Spleen (tissue), 11 donors: ENCODE results near the gene ZNF177. TPM values are rescaled to one million over a fixed set of nuclear protein-coding genes. Genes with fewer than 3 reads are reported as not detected.
A peak's percentile ranks its signal among the peaks of the same experiment; 100 is the strongest.

Source experiments
- DNase-seq: peaks from one replicate; pipeline ENCODE4 v3.0.0-alpha.2; 2020
- H3K27ac ChIP-seq, 8 donors: fragments of 200-600 bp; sonication (generic) in 7 of 8; 1 replicate in 4 of 8; 2 replicates in 4 of 8; pipeline versions ENCODE4 v1.5.0 to v1.8.0; 2016 to 2021; ENCODE audit warnings: inconsistent platforms in 4 of 8, mild to moderate bottlenecking in 4 of 8, moderate library complexity in 1 of 8
- H3K27me3 ChIP-seq, 7 donors: fragments of 200-600 bp; sonication (generic) in 6 of 7; replicated peaks in 1 of 7; 1 replicate in 4 of 7; 2 replicates in 3 of 7; pipeline versions ENCODE4 v1.5.0 to v1.8.0; 2016 to 2021; ENCODE audit warnings: inconsistent platforms in 3 of 7, mild to moderate bottlenecking in 1 of 7
- H3K36me3 ChIP-seq, 6 donors: fragments of 200-600 bp; sonication (generic) in 5 of 6; 1 replicate in 4 of 6; 2 replicates in 2 of 6; pipeline versions ENCODE4 v1.5.0 to v1.8.0; 2016 to 2021; ENCODE audit warnings: inconsistent platforms in 2 of 6
- H3K4me1 ChIP-seq, 6 donors: fragments of 200-600 bp; sonication (generic) in 5 of 6; 1 replicate in 3 of 6; 2 replicates in 3 of 6; pipeline versions ENCODE4 v1.5.0 to v1.8.0; 2016 to 2021; ENCODE audit warnings: inconsistent platforms in 3 of 6
- H3K4me3 ChIP-seq, 8 donors: fragments of 200-600 bp; sonication (generic) in 7 of 8; 1 replicate in 4 of 8; 2 replicates in 4 of 8; pipeline versions ENCODE4 v1.5.0 to v1.8.0; 2016 to 2021; ENCODE audit warnings: inconsistent platforms in 4 of 8, mild to moderate bottlenecking in 4 of 8, moderate library complexity in 2 of 8
- H3K9me3 ChIP-seq, 8 donors: fragments of 200-600 bp; sonication (generic) in 7 of 8; 1 replicate in 4 of 8; 2 replicates in 4 of 8; pipeline versions ENCODE4 v1.5.0 to v1.8.0; 2016 to 2021; ENCODE audit warnings: inconsistent platforms in 4 of 8
- CTCF ChIP-seq, 11 experiments: fragments of 200-600 bp in 7 of 11; fragments of 450-650 bp in 4 of 11; sonication (generic) in 4 of 11; IDR thresholded peaks in 8 of 11; conservative IDR thresholded peaks in 3 of 11; 1 replicate in 7 of 11; 2 replicates in 4 of 11; pipeline versions ENCODE4 v1.4.0 to v1.8.0; 2016 to 2021; ENCODE audit warnings: antibody characterized with exemption in 11 of 11, inconsistent platforms in 4 of 11, mild to moderate bottlenecking in 1 of 11
- POLR2A ChIP-seq, 3 donors: fragments of 450-650 bp; IDR thresholded peaks; one replicate each; pipeline ENCODE4 v1.5.1; 2017; ENCODE audit warnings: antibody characterized with exemption in 3 of 3, mild to moderate bottlenecking in 1 of 3
- POLR2AphosphoS5 ChIP-seq, 3 donors: sonication (generic); formaldehyde crosslinking; IDR thresholded peaks; one replicate each; pipeline ENCODE4 v1.5.1; 2017; ENCODE audit warnings: antibody characterized with exemption in 3 of 3
- WGBS, 5 donors: extraction: QIAGEN DNeasy Blood & Tissue Kit in 3 of 5; methylation state at CpG; one replicate each; pipeline versions ENCODE4 v1.1.5 to v1.1.7; 2013 to 2018; 5-methylcytosine and 5-hydroxymethylcytosine counted together
- intact Hi-C: fragments of 100-400 bp; cut with DNase I; formaldehyde crosslinking; loops from one replicate; pipeline ENCODE4 v1.15.0; 2023; ENCODE audit warnings: low total_unique reads
- polyA plus RNA-seq, 3 donors: library from polyadenylated mRNA; stranded (reverse); fragments of 200-250 nt; gene quantifications; one replicate each; pipeline ENCODE4 v1.2.1, GENCODE V29; 2013
- total RNA-seq, 7 donors: library from RNA; depleted of rRNA in 3 of 7; stranded (reverse); fragments of >200 nt in 3 of 7; fragmentation: NEBNext Ultra II Directional in 4 of 7; extraction: Animal tissue kit (Norgen Biotek cat#: 25700) in 4 of 7; gene quantifications; one replicate each; pipeline versions ENCODE4 v1.1.0 to v1.2.1, GENCODE V29; 2016 to 2021
- donor health status: healthy with polysubstance abuse.
- donor health status: DM: no; HTN: no; CAD: no; lungs with moderate emphysema.
- donor health status: DM: no; HTN: no; CAD: no.
- donor health status: Bipolar disorder and iron deficiency.
- donor health status: healthy.
- donor health status: DM: no; HTN: no; CAD: no.
- donor health status: DM: yes; HTN: yes; CAD: no.

The ZNF177 gene
- total and polyA plus RNA-seq, 10 donors = 1.1 to 5.2 (median 2.6) TPM

- H3K9me3 ChIP-seq = peaks cover 29 to 100% (median 100%) of the 10 kb centered on the region in 8 donors
- H3K27ac ChIP-seq = no peak overlapping the region
- no peak for DNase-seq
- intact Hi-C loops = no loop called here
- 59 to 67% (median 66%) methylated on average over 5 of the region's 5 CpGs for WGBS, 5 donors
- H3K36me3 ChIP-seq = peaks cover 0 to 16% (median 6%) of the 10 kb centered on the region in 6 donors
- H3K27me3 ChIP-seq = no peaks in the 10 kb centered on the region
- peak overlapping the region in 2 of 8 donors; percentile 58 to 73 for H3K4me3 ChIP-seq
- no peak for TF ChIP-seq POLR2A (IDR thresholded peaks at IDR 0.05)
- no peak for TF ChIP-seq CTCF (IDR thresholded peaks at IDR 0.05 in 8 of 11, conservative IDR thresholded peaks at IDR 0.05 in 3 of 11)
- TF ChIP-seq POLR2AphosphoS5 (IDR thresholded peaks at IDR 0.05) = no peak
- peaks cover 0 to 14% (median 4%) of the 10 kb centered on the region in 6 donors for H3K4me1 ChIP-seq
These were observed 45.0 kb downstream of the ZNF177 start for GRCh38 chr19:9407827-9408226.

GRCh38 chr19:9413240-9413954 lies 50.6 kb downstream of the ZNF177 start:
- no peaks in the 10 kb centered on the region for H3K27me3 ChIP-seq
- DNase-seq = no peak
- no peak overlapping the region for H3K27ac ChIP-seq
- TF ChIP-seq CTCF (IDR thresholded peaks at IDR 0.05 in 8 of 11, conservative IDR thresholded peaks at IDR 0.05 in 3 of 11) (no peak), POLR2AphosphoS5 (IDR thresholded peaks at IDR 0.05) (no peak), POLR2A (IDR thresholded peaks at IDR 0.05) (no peak)
- H3K36me3 ChIP-seq = peaks cover 47 to 69% (median 61%) of the 10 kb centered on the region in 6 donors
- no peaks in the 10 kb centered on the region for H3K4me1 ChIP-seq
- WGBS, 5 donors = 98 to 99% (median 98%) methylated on average over 14 of the region's 14 CpGs
- H3K9me3 ChIP-seq = peaks cover 62 to 100% (median 100%) of the 10 kb centered on the region in 8 donors
- intact Hi-C loops = no loop called here
- H3K4me3 ChIP-seq = peak overlapping the region in 1 of 8 donors; percentile 35

- no peak overlapping the region for H3K27ac ChIP-seq
- no peak for DNase-seq
- peaks cover 0 to 17% (median 1%) of the 10 kb centered on the region in 6 donors for H3K4me1 ChIP-seq
- peaks cover 4 to 67% (median 40%) of the 10 kb centered on the region in 8 donors for H3K9me3 ChIP-seq
- TF ChIP-seq CTCF (IDR thresholded peaks at IDR 0.05 in 8 of 11, conservative IDR thresholded peaks at IDR 0.05 in 3 of 11) (no peak), POLR2A (IDR thresholded peaks at IDR 0.05) (no peak), POLR2AphosphoS5 (IDR thresholded peaks at IDR 0.05) (no peak)
- WGBS, 5 donors = 79 to 87% (median 84%) methylated on average over 6 of the region's 6 CpGs
- intact Hi-C loops = no loop called here
- H3K36me3 ChIP-seq = peaks cover 14 to 100% (median 87%) of the 10 kb centered on the region in 6 donors
- no peaks in the 10 kb centered on the region for H3K27me3 ChIP-seq
- H3K4me3 ChIP-seq = no peak overlapping the region
These were observed 65.1 kb downstream of the ZNF177 start for GRCh38 chr19:9427941-9428340.

- H3K36me3 ChIP-seq = peaks cover 3 to 86% (median 66%) of the 10 kb centered on the region in 6 donors
- 93 to 100% (median 94%) methylated on average over 1 of the region's 1 CpG for WGBS, 5 donors
- DNase-seq = no peak
- peaks cover 11 to 39% (median 20%) of the 10 kb centered on the region in 6 donors for H3K4me1 ChIP-seq
- no peak overlapping the region for H3K4me3 ChIP-seq
- no peak overlapping the region for H3K27ac ChIP-seq
- H3K9me3 ChIP-seq = peaks cover 0 to 42% (median 15%) of the 10 kb centered on the region in 8 donors
- H3K27me3 ChIP-seq = no peaks in the 10 kb centered on the region
- intact Hi-C loops = loop anchor here (10.0 kb wide), 2 partner anchors 126 to 364 kb away; partner anchors contain the start of gene ZNF699
- TF ChIP-seq POLR2A (IDR thresholded peaks at IDR 0.05) = no peak
- TF ChIP-seq CTCF (IDR thresholded peaks at IDR 0.05 in 8 of 11, conservative IDR thresholded peaks at IDR 0.05 in 3 of 11) = no peak
- no peak for TF ChIP-seq POLR2AphosphoS5 (IDR thresholded peaks at IDR 0.05)
These were observed 67.6 kb downstream of the ZNF177 start for GRCh38 chr19:9430444-9430843.
